HG02588 (cell line): ENCODE results near the gene CALY.

Source experiments
- ATAC-seq: cut with Tn5 transposase; IDR thresholded peaks from one replicate; pipeline ENCODE4 v1.9.1; 2021; ENCODE audit warnings: mild to moderate bottlenecking, moderate library complexity; ENCODE audit not compliant: unreplicated experiment

Gene CALY

GRCh38 chr10:133313192-133313591 lies 23.5 kb downstream of the CALY start:
- ATAC-seq: no peak

DNA sequence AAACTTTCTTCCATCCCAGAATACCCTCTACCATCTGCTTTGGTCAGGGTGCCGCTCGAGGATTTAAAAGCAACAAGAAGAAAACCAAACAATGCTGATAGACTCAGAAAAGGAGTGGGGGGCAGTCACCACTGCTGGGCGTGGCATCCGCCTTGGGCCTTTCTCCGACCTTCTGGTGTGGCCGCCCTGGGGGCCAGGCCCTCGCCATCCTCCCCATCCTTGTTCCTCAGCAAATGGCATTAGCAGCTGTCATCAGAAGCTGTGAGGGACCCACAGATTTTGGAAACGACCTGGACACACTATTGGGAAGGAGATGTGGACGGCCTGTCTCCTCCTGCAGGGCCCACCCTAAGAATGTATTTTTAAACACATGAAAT lies 23.9 kb downstream of the CALY start:
- no peak for ATAC-seq

GRCh38 chr10:133312016-133312768 lies 24.5 kb downstream of the CALY start:
- ATAC-seq: no peak

DNA sequence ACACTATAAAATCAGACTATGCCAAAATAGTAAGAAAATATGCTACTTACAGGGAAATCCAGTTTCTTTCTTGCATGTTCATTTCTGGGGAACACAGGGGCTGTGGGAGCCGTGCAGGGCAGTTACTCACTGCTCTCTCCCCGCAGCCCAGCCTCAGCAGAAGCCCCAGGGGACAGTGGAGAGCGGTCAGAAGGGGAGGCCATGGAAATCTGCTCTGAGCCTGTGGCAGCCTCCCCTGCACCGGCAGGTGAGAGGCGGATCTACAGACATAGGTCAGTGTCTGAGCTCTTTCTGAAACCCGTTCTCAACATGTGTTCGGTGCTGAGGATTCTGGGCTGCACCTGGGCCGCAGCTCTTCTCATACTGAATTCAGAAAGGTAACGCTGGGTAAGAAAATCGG lies 25.1 kb downstream of the CALY start:
- no peak for ATAC-seq

DNA sequence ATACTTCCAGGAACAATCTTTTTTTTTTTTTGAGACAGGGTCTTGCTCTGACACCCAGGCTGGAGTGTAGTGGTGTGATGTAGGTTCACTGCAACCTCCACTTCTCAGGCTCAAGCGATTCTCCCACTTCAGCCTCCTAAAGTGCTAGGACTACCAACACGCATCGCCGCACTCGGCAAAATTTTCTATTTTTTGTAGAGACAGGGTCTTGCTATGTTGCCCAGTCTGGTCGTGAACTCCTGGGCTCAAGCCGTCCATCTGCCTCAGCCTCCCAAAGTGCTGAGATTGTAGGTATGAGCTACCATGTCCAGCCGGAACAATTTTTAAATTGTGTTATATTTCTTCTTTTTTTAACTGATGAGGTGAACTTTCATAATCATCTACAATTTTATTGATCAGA lies 25.9 kb downstream of the CALY start:
- ATAC-seq: no peak

DNA sequence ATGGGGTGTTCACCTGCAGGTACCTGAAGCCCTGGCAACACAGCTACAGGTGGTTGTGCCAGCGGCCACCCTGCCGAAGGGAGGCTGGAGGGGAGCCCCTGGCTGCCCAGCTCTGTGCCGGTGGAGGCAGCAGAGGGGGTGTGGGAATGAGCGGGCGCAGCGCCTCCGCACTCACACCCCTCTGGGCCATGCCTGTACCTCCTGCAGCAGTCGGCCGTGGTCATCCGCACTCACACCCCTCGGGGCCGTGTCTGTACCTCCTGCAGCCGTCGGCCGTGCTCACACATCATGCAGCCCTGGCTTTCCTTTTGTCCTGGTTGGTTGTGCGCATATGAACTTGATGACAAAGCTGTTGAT lies 26.3 kb downstream of the CALY start:
- ATAC-seq: no peak

DNA sequence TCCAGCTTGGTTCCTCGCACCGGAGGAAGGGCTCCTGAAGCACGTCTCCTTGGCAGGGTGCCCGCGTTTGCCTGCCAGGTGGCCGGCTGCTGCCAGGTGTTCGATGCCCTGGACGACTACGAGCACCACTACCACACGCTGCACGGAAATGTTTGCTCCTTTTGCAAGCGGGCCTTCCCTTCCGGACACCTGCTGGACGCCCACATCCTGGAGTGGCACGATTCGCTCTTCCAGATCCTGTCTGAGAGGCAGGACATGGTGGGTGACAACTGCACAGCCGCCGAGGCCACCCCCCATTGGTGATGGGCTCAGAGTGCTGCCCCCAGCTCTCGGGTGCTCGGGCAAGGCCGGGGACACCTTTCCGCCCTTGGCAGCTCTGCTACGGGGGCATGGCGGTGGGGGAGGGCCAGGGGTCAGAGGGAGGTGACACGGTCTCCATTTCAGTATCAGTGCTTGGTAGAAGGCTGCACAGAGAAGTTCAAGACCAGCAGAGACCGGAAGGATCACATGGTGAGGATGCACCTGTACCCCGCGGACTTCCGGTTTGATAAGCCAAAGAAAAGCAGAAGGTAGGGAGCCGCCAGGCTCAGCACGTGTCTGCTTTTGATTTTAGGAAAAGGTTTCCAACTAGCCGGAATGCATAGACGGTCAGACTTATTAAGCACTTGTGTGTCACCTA lies 26.8 kb downstream of the CALY start:
- no peak for ATAC-seq

DNA sequence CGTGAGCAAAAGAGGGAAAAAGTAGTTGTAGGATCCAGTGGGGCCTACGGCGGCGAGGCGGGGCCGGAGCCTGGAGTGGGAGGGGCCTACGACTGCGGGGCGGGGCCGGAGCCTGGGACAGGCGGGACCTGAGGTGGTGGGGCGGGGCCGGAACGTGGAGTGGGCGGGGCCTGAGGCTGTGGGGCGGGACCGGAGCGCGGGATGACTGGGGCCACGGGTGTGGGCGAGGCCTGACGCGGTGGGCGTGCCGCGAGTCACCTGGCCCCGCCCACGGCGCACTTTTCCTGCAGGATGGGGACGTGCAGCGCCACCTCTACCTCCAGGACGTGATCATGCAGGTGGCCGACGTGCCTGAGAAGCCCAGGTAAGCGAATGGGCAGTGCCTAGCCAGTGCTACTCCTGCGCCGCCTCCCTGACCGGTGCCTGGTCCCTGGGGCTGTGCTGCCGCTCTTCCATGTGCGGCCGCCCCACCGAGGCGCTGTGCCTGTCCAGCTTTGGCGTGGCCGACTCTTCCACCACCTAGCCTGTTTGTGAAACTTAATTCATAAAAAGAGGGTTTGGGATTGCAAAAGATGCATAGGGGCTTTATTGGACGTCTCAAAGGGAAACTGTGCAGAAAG lies 27.5 kb downstream of the CALY start:
- ATAC-seq: peak; percentile 65

- peak; percentile 76 for ATAC-seq
Measured at GRCh38 chr10:133308421-133309099, 28.1 kb downstream of the CALY start, which contains the start of the genes TUBGCP2 and ZNF511. TUBGCP2 (minus strand) TSS chr10:133308872; CDS start chr10:133302941, 5,931 bp downstream. ZNF511 (plus strand) TSS chr10:133308914; CDS start chr10:133308944, 30 bp downstream.

DNA sequence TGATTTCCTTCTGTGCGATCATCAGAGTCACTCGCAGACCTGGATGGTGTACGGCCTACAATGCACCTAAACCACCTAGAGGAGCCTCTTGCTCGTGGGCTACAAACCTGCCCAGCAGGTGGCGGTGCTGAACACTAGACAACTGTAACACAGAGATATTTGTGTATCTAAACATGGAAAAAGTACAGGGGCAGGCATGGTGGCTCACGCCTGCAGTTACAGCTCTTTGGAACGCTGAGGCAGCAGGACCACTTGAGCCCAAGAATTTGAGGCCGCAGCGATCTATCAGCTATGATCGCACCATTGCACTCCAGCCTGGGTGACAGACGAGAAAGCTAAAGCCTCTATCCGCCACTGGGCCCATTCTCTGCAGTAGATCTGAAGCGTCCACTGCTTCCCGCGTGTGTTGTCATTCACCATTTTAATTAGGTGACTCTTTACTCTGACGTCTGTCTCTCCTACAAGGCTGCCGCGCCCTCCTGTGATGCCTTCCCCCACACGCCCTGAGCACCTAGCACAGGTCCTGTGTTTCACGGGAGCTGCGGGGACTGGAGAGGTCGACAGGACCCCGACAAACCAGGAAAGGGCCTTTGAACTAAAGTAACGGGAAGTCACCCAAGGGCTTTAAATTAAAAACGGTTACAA lies 28.8 kb downstream of the CALY start:
- ATAC-seq: peak; percentile 32

DNA sequence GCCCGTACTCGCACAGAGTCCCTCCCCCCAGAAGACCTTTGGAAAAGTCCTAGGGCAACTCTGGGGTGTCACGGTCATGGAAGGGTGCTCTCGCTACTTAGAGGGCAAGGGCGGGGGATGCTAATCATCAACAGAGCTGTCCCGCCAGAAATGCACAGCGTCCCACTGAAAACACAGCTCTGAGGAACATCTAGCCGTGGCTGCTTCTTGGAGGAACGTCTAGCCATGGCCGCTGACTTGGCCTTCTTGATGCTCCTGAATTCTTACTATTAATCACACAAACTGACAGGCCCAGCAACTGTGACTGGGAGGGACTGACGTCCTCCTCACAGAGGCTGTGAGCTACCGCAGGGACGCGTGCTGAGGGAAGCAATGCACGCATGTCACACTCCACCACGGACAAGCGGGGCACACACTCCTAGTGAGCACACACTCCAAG lies 29.7 kb downstream of the CALY start:
- ATAC-seq: no peak

DNA sequence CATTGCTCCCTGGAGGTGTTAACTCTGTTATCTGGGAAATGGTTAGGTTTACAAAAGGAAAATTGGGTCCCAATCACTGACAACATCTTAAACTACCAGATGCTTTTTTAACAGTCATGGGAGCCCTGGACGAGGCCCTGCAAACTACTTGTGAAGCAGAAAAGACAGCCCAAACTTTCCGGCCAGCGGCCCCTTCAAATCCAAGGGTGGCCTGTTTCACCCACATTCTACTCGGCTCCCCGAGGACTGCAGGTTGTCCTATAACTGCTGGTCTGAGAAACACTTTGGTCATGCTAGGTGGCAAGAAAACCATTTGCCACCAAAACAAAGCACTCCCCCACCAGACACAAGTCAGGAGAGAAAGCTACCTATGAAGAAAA lies 30.6 kb downstream of the CALY start:
- no peak for ATAC-seq

DNA sequence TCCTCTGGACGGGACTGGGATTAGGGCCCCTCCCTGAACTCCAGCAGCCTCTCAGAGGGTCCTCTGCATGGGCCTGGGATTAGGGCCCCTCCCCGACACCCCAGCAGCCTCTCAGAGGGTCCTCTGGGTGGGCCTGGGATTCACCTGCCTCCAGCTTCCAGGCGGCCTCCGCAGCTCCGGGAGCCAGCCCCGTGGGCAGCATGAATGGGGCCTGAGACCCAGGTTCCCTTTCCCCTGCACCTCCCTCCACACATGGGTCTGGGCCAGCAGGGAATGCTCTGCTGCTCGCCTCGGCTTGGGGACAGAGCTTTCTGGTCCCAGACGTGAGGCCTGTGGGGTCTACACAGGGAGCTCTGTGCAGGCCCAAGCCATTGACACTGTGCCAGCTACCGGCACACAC lies 33.5 kb downstream of the CALY start:
- no peak for ATAC-seq

GRCh38 chr10:133302230-133302629 lies 34.5 kb downstream of the CALY start:
- no peak for ATAC-seq

GRCh38 chr10:133299738-133300137 lies 37.0 kb downstream of the CALY start:
- no peak for ATAC-seq

GRCh38 chr10:133299224-133299623 lies 37.5 kb downstream of the CALY start:
- no peak for ATAC-seq

GRCh38 chr10:133298466-133298865 lies 38.2 kb downstream of the CALY start:
- no peak for ATAC-seq

- no peak for ATAC-seq
Measured at GRCh38 chr10:133297504-133297903, 39.2 kb downstream of the CALY start.

DNA sequence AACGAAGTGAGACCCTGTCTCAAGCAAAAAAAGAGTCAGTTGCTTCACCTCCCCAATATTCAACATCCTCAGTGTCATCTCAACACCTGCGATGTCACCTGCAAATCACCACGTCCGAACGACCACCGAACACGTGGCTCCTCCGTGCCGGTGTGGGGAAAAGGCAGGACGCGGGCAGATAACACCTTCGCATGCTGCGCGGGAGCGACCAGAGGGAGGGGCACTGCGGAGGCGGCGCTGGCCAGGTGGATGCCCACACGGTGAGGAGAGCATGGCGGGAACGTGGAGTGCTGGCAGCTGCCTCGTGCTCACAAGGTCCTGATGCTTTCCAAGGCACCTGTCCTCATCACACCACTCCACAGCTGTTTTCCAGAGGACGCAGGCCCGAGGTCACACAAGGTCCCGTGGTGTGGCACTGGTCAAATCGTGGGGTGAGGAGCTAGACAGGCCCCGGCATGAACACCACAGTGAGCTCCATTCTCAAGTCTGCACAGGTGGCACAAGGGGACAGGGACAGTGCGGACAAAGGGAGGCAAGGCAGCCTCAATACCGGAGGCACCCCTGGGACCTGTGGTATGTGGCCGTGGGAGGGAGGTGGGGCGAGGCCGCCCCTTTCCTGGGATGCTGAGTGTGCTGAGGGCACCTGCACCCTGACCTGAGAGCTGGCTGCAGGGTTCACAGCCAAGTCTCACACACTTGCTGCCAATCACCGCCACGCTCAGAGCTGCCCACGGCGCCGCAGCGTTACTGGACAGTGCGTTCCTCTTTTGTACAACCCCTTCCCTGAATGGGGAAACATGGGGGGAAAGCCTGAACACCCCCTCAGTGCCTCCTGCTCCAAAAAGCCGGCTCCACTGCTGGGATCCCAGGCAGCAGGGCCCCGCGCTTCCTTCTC lies 41.0 kb downstream of the CALY start:
- ATAC-seq: no peak

DNA sequence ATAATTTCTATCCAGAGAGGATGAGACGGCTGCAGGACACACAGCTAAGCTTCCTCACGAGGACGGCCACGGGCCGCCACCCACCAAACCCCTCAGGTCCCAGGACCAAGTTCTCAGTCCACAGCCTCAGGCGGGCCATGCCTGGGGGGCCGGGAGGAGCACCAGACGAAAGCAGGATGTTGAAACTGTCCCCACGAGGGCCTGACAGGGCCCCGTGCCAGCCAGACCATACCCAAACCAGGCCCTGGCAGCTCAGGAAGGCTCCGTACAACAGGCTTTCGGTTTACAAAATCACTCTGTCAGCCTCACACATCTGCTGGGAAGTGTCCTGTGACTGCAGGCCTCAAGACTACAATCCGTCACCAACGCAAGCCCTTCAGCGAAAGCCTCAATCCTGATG lies 42.5 kb downstream of the CALY start:
- ATAC-seq: no peak
